GM21717 (cell line): ENCODE data around the gene ZNF790.

Experiments
- ATAC-seq: cut with Tn5 transposase; IDR thresholded peaks from one replicate; pipeline ENCODE4 v1.9.1; 2021; ENCODE audit warnings: mild to moderate bottlenecking, moderate library complexity; ENCODE audit not compliant: unreplicated experiment

The ZNF790 gene

GRCh38 chr19:36772311-36773222, 65.6 kb downstream of the ZNF790 start, which contains the start of gene ZNF850:
TSS of gene ZNF850 (minus strand) at chr19:36772807. CDS start at chr19:36762606, 10,201 bp downstream.
- peak; percentile 79 for ATAC-seq

- no peak for ATAC-seq
Observed at GRCh38 chr19:36771261-36772231, 66.6 kb downstream of the ZNF790 start.
